Measurements from ENCODE around the gene LRG1.

DNA sequence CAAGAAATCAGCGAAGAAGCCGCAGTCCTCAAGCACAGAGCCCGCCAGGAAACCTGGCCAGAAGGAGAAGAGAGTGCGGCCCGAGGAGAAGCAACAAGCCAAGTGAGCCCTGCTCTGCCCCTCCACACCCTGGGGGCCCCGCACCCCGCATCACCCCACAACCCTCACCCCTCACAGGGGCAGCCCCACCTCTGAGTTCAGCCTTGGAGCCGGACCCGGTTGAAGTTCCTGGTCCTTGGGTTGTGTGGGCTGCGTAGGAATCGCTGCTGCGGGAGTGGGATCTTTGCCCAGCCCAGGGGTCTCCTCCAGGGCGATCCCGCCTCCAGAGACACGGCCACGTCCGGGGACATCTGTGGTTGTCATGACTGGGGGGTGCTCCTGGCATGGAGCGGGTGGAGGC, 43.5 kb downstream of the LRG1 start:
- TF ChIP-seq GATA3 (IDR thresholded peaks at IDR 0.05; ENCODE audit: low read depth, low read length) (no peak), GATA2 (IDR thresholded peaks at IDR 0.05; ENCODE audit: low read depth, low read length) (no peak)

All from SH-SY5Y (cell line).